AG04450 (cell line): ENCODE data around the gene CENPP. TPM values are rescaled to one million over a fixed set of nuclear protein-coding genes. Genes with fewer than 3 reads are reported as not detected.

ENCODE experiments used
- CTCF ChIA-PET: fragments of 300-600, 350-600 bp; formaldehyde crosslinking; extraction: SDS; loops from one replicate; lab custom pipeline; 2022; ENCODE audit warnings: antibody characterized with exemption, inconsistent platforms; lab: Charles Lee
- POLR2A ChIA-PET: fragments of 350-600 bp; formaldehyde crosslinking; extraction: SDS; loops from one replicate; lab custom pipeline; 2021; ENCODE audit warnings: antibody characterized with exemption, inconsistent platforms; lab: Yijun Ruan, JAX
- DNase-seq: peaks from one replicate; pipeline ENCODE4 v3.0.0-alpha.2; 2011; ENCODE audit warnings: low read depth, low spot score
- H3K27ac ChIP-seq: one replicate; pipeline ENCODE4 v1.5.1; 2012; ENCODE audit warnings: low read depth, low read length, control low read depth
- H3K27me3 ChIP-seq: one replicate; pipeline ENCODE4 v1.6.0; 2012; ENCODE audit warnings: low read length; ENCODE audit not compliant: control insufficient read depth, insufficient read depth
- H3K4me3 ChIP-seq: 2 replicates; pipeline ENCODE4 v1.5.1; 2011; ENCODE audit warnings: mild to moderate bottlenecking, low read depth, low read length, control low read depth
- H3K9me3 ChIP-seq: 2 replicates; pipeline ENCODE4 v1.5.1; 2012; ENCODE audit warnings: low read length; ENCODE audit not compliant: control insufficient read depth, insufficient read depth
- polyA plus RNA-seq: library from polyadenylated mRNA; depleted of rRNA; stranded (reverse); fragments of >200 nt; gene quantifications from 2 replicates; pipeline ENCODE4 v1.2.3, GENCODE V29; 2011
- TF ChIP-seq, protein P1 (sequence below): IDR thresholded peaks from 2 replicates; pipeline ENCODE4 v1.5.1; 2011; ENCODE audit warnings: low read depth, low read length, control low read depth, inconsistent platforms

Gene CENPP
- polyA plus RNA-seq, 1 experiment: 4.4 TPM

DNA sequence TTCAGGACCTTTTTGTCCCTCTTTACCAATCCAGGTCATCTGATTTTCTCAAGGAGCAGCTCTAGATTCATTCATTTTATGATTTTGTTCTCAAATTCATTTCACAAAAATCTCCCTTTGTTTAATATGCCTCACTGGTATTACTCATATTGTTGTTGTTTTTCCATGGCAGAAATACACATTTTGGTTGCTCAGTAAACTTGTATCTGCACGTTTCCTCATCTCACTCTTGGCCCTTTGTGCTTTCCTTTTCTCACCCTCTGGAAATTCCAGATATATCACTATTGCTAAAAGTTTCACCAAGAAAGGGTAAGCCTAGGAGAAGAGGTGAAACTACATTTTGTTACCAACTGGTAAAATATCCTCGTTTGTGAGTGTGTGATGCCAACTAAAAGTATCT lies 141.8 kb downstream of the CENPP start:
- no peaks in the 10 kb centered on the region for H3K9me3 ChIP-seq
- DNase-seq: no peak
- CTCF ChIA-PET: interaction anchor here (0.6 to 1.2 kb wide), 2 partner anchors 12 to 137 kb away, joined by 3 read pairs; no protein-coding TSS in a partner anchor
- no peak overlapping the region for H3K27ac ChIP-seq
- POLR2A ChIA-PET: no interaction called here
- no peaks in the 10 kb centered on the region for H3K27me3 ChIP-seq
- TF ChIP-seq, protein P1, sequence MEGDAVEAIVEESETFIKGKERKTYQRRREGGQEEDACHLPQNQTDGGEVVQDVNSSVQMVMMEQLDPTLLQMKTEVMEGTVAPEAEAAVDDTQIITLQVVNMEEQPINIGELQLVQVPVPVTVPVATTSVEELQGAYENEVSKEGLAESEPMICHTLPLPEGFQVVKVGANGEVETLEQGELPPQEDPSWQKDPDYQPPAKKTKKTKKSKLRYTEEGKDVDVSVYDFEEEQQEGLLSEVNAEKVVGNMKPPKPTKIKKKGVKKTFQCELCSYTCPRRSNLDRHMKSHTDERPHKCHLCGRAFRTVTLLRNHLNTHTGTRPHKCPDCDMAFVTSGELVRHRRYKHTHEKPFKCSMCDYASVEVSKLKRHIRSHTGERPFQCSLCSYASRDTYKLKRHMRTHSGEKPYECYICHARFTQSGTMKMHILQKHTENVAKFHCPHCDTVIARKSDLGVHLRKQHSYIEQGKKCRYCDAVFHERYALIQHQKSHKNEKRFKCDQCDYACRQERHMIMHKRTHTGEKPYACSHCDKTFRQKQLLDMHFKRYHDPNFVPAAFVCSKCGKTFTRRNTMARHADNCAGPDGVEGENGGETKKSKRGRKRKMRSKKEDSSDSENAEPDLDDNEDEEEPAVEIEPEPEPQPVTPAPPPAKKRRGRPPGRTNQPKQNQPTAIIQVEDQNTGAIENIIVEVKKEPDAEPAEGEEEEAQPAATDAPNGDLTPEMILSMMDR: no peak
- H3K4me3 ChIP-seq: no peak overlapping the region

DNA sequence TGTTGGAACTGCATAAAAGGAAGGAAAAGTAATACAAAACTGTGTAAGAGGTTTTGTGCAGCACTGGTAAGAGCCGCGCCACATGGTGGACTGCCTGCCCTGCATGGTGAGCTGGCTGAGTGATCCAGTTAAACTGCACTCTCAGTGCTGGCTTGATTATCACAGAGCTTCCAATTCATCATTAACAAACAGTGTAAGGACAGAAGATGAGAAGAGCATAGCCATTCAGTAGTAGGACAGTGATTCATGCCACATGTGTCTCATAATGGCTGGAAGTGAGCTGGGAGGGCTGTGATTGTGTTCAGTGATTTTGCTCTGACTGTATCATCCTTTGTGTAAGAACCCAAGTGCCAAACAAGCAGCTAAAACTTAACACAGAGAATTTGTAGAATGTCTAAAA lies 142.5 kb downstream of the CENPP start:
- Histone ChIP-seq H3K27me3 (no peaks in the 10 kb centered on the region), H3K9me3 (no peaks in the 10 kb centered on the region), H3K4me3 (no peak overlapping the region), H3K27ac (no peak overlapping the region)
- DNase-seq: no peak
- TF ChIP-seq, protein P1: no peak
- CTCF ChIA-PET: interaction anchor here (0.6 to 1.2 kb wide), 2 partner anchors 12 to 184 kb away, joined by 3 to 6 read pairs; no protein-coding TSS in a partner anchor
- POLR2A ChIA-PET: no interaction called here

DNA sequence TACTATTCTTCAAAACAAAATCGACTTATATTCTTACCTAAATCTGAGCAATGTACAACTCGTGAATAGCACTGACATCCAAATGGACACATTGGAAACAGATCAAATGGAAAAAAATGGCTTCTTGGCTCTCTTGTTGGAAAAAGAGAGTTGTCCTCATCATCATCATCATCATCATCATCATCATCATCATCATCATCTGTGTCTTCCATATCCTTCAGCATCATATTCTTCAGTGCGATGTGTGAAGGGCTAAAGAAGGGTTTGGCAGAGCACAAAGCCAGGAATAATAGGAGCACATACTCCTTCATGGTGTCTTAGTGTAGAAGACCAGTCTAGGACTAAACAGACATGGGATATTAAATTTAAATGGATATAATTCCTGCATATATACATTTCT lies 148.8 kb downstream of the CENPP start:
- TF ChIP-seq, protein P1: no peak
- ChIA-PET CTCF (no interaction called here), POLR2A (no interaction called here)

DNA sequence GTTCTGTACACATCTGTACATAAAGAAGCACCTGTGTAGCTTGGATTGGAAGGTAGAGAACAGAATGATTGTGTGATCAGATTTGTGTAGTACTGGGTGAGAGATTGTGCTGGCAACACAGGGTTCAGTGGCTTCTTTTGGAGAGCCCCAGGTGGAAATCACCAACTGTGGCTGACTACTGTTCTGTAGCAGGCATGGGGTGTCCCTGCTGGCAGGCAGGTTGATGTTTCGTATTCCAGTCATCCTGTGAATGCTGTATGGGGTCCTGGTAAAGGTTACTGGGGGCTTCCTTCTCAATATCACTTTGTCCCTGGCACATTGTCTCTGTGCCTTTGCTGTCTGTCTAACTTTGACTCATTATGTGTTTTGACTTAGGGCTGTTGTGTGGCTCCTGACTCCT lies 151.2 kb downstream of the CENPP start:
- DNase-seq: no peak
- TF ChIP-seq, protein P1: no peak
- POLR2A ChIA-PET: no interaction called here
- CTCF ChIA-PET: interaction anchor here (0.6 kb wide), 1 partner anchor 337 kb away, joined by 3 read pairs; no protein-coding TSS in a partner anchor
- Histone ChIP-seq H3K27ac (no peak overlapping the region), H3K9me3 (no peaks in the 10 kb centered on the region), H3K4me3 (no peak overlapping the region), H3K27me3 (no peaks in the 10 kb centered on the region)

More for the DNA sequence above, 148.8 kb downstream of the CENPP start:
- Histone ChIP-seq H3K27me3 (no peaks in the 10 kb centered on the region), H3K4me3 (no peak overlapping the region), H3K27ac (no peak overlapping the region), H3K9me3 (no peaks in the 10 kb centered on the region)
- DNase-seq: no peak

DNA sequence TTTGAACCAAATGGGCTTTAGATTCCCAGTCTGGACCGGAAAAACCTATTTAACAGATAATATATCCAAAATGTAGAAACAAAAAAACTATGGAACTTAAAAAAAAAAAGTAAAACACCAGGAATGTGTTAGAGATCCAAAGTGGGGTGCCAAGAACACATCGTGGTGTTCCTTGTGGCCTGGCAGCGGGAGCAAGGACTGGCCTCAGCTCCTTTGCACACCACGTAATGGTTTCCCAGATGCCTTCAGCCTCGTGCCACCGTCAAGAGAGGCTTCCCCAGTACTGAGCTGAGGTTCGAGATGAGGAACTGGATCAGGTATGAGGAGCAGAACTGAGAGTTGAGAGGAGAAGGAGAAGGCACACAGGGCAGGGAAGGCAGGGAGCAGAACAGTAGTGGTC lies 153.0 kb downstream of the CENPP start:
- POLR2A ChIA-PET: no interaction called here
- TF ChIP-seq, protein P1: no peak
- no peak for DNase-seq
- H3K4me3 ChIP-seq: no peak overlapping the region
- H3K27ac ChIP-seq: no peak overlapping the region
- H3K9me3 ChIP-seq: no peaks in the 10 kb centered on the region
- CTCF ChIA-PET: no interaction called here
- no peaks in the 10 kb centered on the region for H3K27me3 ChIP-seq
